ENCODE data around the gene S100A2. TPM values are rescaled to one million over a fixed set of nuclear protein-coding genes. Genes with fewer than 3 reads are reported as not detected.
"Not testable (repeated sequence)": the region's sequence is repeated elsewhere in the genome, so short reads cannot be mapped to it uniquely, and the experiment has no call there.

The S100A2 gene
- total RNA-seq, 1 donor = 1.8 TPM

DNA sequence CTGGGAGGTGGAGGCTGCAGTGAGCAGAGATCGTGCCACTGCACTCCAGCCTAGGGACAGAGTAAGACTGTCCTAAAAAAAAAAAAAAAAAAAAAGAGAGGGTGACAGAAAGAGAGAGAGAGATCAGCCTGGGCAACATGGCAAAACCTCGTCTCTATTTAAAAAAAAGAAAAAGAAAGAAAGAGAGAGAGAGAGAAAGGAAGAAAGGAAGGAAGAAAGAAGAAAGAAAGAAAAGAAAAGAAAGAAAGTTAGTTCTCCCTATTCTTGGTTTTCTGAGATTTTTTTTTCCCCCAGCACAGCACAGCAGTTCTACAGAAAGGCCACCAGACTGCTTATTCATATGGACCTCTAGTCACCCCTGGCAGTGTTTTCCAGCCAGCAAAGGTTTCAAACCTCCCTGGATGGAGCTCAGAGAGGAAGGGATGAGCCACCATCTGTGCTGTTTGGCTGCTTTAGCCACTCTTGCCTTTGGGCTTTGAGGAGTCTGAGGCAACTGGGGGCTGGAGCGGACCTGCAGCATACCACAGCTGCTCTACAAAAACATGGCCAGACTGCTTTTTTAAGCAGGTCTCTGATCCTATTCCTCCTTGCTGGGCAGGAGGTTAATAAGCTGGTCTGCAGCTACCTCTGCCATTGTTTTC is 40.4 kb downstream of the S100A2 start:
- no peaks in the 10 kb centered on the region for H3K79me2 ChIP-seq (ENCODE audit: insufficient read depth, low read length)
- H2AFZ ChIP-seq (ENCODE audit: low read length) = no peak overlapping the region
- no peaks in the 10 kb centered on the region for H3K27me3 ChIP-seq (ENCODE audit: insufficient read depth, low read length)
- H3K4me2 ChIP-seq (ENCODE audit: insufficient read depth, low read length) = no peak overlapping the region
- no peak overlapping the region for H3K4me3 ChIP-seq (ENCODE audit: insufficient read depth, low read length)
- peaks cover 2% of the 10 kb centered on the region for H3K4me1 ChIP-seq (ENCODE audit: insufficient read depth, low read length)
- H3K36me3 ChIP-seq (ENCODE audit: insufficient read depth, low read length) = no peaks in the 10 kb centered on the region
- H3K27ac ChIP-seq (ENCODE audit: low read depth, low read length) = no peak overlapping the region
- TF ChIP-seq, protein P1, sequence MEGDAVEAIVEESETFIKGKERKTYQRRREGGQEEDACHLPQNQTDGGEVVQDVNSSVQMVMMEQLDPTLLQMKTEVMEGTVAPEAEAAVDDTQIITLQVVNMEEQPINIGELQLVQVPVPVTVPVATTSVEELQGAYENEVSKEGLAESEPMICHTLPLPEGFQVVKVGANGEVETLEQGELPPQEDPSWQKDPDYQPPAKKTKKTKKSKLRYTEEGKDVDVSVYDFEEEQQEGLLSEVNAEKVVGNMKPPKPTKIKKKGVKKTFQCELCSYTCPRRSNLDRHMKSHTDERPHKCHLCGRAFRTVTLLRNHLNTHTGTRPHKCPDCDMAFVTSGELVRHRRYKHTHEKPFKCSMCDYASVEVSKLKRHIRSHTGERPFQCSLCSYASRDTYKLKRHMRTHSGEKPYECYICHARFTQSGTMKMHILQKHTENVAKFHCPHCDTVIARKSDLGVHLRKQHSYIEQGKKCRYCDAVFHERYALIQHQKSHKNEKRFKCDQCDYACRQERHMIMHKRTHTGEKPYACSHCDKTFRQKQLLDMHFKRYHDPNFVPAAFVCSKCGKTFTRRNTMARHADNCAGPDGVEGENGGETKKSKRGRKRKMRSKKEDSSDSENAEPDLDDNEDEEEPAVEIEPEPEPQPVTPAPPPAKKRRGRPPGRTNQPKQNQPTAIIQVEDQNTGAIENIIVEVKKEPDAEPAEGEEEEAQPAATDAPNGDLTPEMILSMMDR (IDR thresholded peaks at IDR 0.05; ENCODE audit: extremely low read depth, low read depth, low read length) = no peak
- H4K20me1 ChIP-seq (ENCODE audit: insufficient read depth, low read length) = no peaks in the 10 kb centered on the region
- DNase-seq (ENCODE audit: insufficient read length, low spot score, missing footprints) = no peak
- no peaks in the 10 kb centered on the region for H3K9me3 ChIP-seq (ENCODE audit: low read depth, low read length)

DNA sequence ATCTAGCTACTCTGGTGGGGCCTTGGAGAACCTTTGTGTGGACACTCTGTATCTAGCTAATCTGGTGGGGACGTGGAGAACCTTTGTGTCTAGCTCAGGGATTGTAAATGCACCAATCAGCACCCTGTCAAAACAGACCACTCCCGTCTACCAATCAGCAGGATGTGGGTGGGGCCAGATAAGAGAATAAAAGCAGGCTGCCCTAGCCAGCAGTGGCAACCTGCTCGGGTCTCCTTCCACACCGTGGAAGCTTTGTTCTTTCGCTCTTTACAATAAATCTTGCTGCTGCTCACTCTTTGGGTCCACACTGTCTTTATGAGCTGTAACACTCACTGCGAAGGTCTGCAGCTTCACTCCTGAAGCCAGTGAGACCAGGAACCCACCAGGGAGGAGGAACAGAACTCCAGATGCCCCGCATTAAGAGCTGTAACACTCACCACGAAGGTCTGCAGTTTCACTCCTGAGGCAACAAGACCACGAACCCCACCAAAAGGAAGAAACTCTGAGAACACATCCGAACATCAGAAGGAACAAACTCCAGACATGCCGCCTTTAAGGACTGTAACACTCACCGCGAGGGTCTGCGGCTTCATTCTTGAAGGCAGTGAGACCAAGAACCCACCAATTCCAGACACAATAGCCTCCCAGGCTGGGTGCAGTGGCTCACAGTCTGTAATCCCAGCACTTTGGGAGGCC is 43.1 kb downstream of the S100A2 start:
- H3K27me3 ChIP-seq (ENCODE audit: insufficient read depth, low read length); H3K79me2 ChIP-seq (ENCODE audit: insufficient read depth, low read length); H4K20me1 ChIP-seq (ENCODE audit: insufficient read depth, low read length); H2AFZ ChIP-seq (ENCODE audit: low read length); H3K4me2 ChIP-seq (ENCODE audit: insufficient read depth, low read length); DNase-seq (ENCODE audit: insufficient read length, low spot score, missing footprints); H3K9me3 ChIP-seq (ENCODE audit: low read depth, low read length); H3K27ac ChIP-seq (ENCODE audit: low read depth, low read length); H3K4me1 ChIP-seq (ENCODE audit: insufficient read depth, low read length); H3K4me3 ChIP-seq (ENCODE audit: insufficient read depth, low read length); H3K36me3 ChIP-seq (ENCODE audit: insufficient read depth, low read length): not testable (repeated sequence)

DNA sequence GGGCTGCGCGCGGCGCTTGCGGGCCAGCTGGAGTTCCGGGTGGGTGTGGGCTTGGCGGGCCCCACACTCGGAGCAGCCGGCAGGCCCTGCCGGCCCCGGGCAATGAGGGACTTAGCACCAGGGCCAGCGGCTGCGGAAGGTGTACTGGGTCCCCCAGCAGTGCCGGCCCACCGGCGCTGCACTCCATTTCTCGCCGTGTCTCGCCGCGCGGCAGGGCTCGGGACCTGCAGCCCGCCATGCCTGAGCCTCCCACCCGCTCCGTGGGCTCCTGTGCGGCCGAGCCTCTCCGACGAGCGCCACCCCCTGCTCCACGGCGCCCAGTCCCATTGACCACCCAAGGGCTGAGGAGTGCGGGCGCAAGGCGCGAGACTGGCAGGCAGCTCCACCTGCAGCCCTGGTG is 43.8 kb downstream of the S100A2 start:
- not testable (repeated sequence) for H4K20me1 ChIP-seq (ENCODE audit: insufficient read depth, low read length); H3K27ac ChIP-seq (ENCODE audit: low read depth, low read length); H3K4me2 ChIP-seq (ENCODE audit: insufficient read depth, low read length); H3K27me3 ChIP-seq (ENCODE audit: insufficient read depth, low read length); H3K9me3 ChIP-seq (ENCODE audit: low read depth, low read length); H3K79me2 ChIP-seq (ENCODE audit: insufficient read depth, low read length); H3K36me3 ChIP-seq (ENCODE audit: insufficient read depth, low read length); DNase-seq (ENCODE audit: insufficient read length, low spot score, missing footprints); H2AFZ ChIP-seq (ENCODE audit: low read length); H3K4me3 ChIP-seq (ENCODE audit: insufficient read depth, low read length); H3K4me1 ChIP-seq (ENCODE audit: insufficient read depth, low read length)

DNA sequence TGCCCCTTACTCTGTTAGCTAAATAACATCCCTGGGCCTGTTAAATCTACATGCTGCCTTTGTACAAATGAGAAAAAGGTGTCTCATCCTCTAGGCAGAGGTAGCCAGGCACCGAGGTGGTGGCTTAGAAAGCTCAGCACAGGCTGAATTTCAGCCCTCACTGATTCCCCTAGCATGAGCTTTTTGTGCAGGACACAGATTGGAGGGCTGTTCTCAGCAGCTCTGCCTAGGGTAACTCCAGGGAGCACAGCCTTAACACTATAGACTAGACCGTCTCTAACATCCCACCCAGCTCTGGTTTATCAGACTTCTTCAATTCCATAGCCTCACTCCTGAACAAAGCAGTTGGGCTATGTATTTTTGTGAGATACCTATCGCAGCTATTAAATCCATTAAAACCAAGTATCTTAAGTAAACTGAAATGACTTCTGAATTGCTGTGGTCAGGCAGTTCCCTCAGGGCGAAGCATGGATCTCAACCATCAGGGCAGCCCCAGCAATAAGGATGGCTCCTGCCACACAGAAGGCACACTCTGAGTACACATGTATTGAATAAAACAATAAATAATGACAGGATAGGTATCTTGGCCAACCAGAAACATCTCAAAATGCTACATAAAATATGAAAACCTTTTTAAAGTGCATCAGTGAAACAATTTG is 44.7 kb downstream of the S100A2 start:
- H3K27ac ChIP-seq (ENCODE audit: low read depth, low read length) = no peak overlapping the region

DNA sequence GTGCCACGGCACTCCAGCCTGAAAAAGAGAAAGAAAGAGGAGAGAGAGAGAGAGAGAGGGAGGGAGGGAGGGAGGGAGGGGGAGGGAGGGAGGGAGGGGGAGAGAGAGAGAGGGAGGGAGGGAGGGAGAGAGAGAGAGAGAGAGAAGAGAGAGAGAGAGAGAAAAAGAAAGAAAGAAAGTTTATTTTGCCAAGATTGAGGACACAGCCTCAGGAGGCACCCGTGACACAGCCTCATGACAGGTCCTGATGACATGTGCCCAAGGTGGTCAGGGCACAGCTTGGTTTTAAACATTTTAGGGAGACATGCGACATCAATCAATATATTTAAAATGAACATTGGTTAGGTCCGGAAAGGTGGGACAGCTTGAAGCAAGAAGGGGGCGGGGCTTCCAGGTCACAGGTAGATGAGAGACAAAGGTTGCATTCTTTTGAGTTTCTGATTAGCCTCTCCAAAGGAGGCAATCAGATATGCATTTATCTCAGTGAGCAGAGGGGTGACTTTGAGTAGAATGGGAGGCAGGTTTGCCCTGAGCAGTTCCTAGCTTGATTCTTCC is 45.4 kb downstream of the S100A2 start:
- not testable (repeated sequence) for H4K20me1 ChIP-seq (ENCODE audit: insufficient read depth, low read length); H2AFZ ChIP-seq (ENCODE audit: low read length); DNase-seq (ENCODE audit: insufficient read length, low spot score, missing footprints); H3K79me2 ChIP-seq (ENCODE audit: insufficient read depth, low read length); H3K9me3 ChIP-seq (ENCODE audit: low read depth, low read length); H3K36me3 ChIP-seq (ENCODE audit: insufficient read depth, low read length); H3K27me3 ChIP-seq (ENCODE audit: insufficient read depth, low read length); H3K4me2 ChIP-seq (ENCODE audit: insufficient read depth, low read length); H3K4me3 ChIP-seq (ENCODE audit: insufficient read depth, low read length); H3K27ac ChIP-seq (ENCODE audit: low read depth, low read length); H3K4me1 ChIP-seq (ENCODE audit: insufficient read depth, low read length)

More for the DNA sequence above, 44.7 kb downstream of the S100A2 start:
- Histone ChIP-seq H3K4me2 (ENCODE audit: insufficient read depth, low read length) (no peak overlapping the region), H3K27me3 (ENCODE audit: insufficient read depth, low read length) (no peaks in the 10 kb centered on the region), H2AFZ (ENCODE audit: low read length) (no peak overlapping the region), H3K4me1 (ENCODE audit: insufficient read depth, low read length) (no peaks in the 10 kb centered on the region), H3K4me3 (ENCODE audit: insufficient read depth, low read length) (no peak overlapping the region), H3K36me3 (ENCODE audit: insufficient read depth, low read length) (no peaks in the 10 kb centered on the region), H3K79me2 (ENCODE audit: insufficient read depth, low read length) (no peaks in the 10 kb centered on the region), H4K20me1 (ENCODE audit: insufficient read depth, low read length) (no peaks in the 10 kb centered on the region), H3K9me3 (ENCODE audit: low read depth, low read length) (no peaks in the 10 kb centered on the region)
- TF ChIP-seq, protein P1 (IDR thresholded peaks at IDR 0.05; ENCODE audit: extremely low read depth, low read depth, low read length) = no peak
- DNase-seq (ENCODE audit: insufficient read length, low spot score, missing footprints) = no peak
